SK-N-SH (cell line): ENCODE results near the gene CCKAR. TPM values are rescaled to one million over a fixed set of nuclear protein-coding genes. Genes with fewer than 3 reads are reported as not detected.

Source experiments
- CTCF ChIA-PET: fragments of 300-600, 350-600 bp; formaldehyde crosslinking; extraction: SDS; loops from one replicate; lab custom pipeline; 2021; lab: Yijun Ruan, JAX
- POLR2A ChIA-PET: fragments of 350-600 bp; sonication (Branson Sonifier 250); formaldehyde crosslinking; extraction: SDS; loops from one replicate; lab custom pipeline; 2020; ENCODE audit warnings: antibody characterized with exemption, inconsistent platforms; lab: Yijun Ruan, JAX
- DNase-seq: peaks from one replicate; pipeline ENCODE4 v3.0.0; 2012
- H2AFZ ChIP-seq: fragments of 200-600 bp; sonication (generic); 2 replicates; pipeline ENCODE4 v1.8.1; 2016; ENCODE audit warnings: antibody characterized with exemption, mild to moderate bottlenecking, low read depth
- H3F3A ChIP-seq: fragments of 200-600 bp; sonication (generic); replicated peaks from 2 replicates; pipeline ENCODE3; 2016; ENCODE audit warnings: antibody characterized with exemption, mild to moderate bottlenecking; ENCODE audit not compliant: insufficient read depth
- H3K27ac ChIP-seq, 2 experiments: fragments of 200-500 bp in 1 of 2; fragments of 200-600 bp in 1 of 2; sonication (Bioruptor generic) in 1 of 2; sonication (generic), shearing (Covaris generic) in 1 of 2; 2 replicates each; pipeline versions ENCODE4 v1.5.1 to v1.6.1; 2014 to 2016; ENCODE audit warnings: low read depth in 2 of 2, inconsistent platforms in 1 of 2, low read length in 1 of 2, mild to moderate bottlenecking in 1 of 2, mixed read lengths in 1 of 2
- H3K27me3 ChIP-seq: fragments of 200-600 bp; sonication (generic), shearing (Covaris generic); 2 replicates; pipeline ENCODE4 v1.6.1; 2016; ENCODE audit warnings: mixed run types; ENCODE audit not compliant: insufficient read depth
- H3K36me3 ChIP-seq, 2 experiments: fragments of 200-500 bp in 1 of 2; fragments of 200-600 bp in 1 of 2; sonication (Bioruptor generic) in 1 of 2; sonication (generic) in 1 of 2; replicated peaks in 1 of 2; 2 replicates each; pipeline versions ENCODE3 to v1.5.1; 2014 to 2016; ENCODE audit warnings: low read length in 1 of 2, mild to moderate bottlenecking in 1 of 2; ENCODE audit not compliant: insufficient read depth in 2 of 2, control insufficient read depth in 1 of 2
- H3K4me1 ChIP-seq, 2 experiments: fragments of 200-500 bp in 1 of 2; fragments of 200-600 bp in 1 of 2; sonication (Bioruptor generic) in 1 of 2; sonication (generic), shearing (Covaris generic) in 1 of 2; 2 replicates each; pipeline versions ENCODE4 v1.5.1 to v1.6.1; 2014 to 2016; ENCODE audit warnings: low read depth in 1 of 2, low read length in 1 of 2, mixed run types in 1 of 2; ENCODE audit not compliant: insufficient read depth in 2 of 2, control insufficient read depth in 1 of 2
- H3K4me2 ChIP-seq: fragments of 200-600 bp; sonication (generic), shearing (Covaris generic); 2 replicates; pipeline ENCODE4 v1.6.1; 2017; ENCODE audit warnings: mixed run types
- H3K4me3 ChIP-seq, 2 experiments: fragments of 200-500 bp in 1 of 2; fragments of 200-600 bp in 1 of 2; sonication (Bioruptor generic) in 1 of 2; sonication (generic), shearing (Covaris generic) in 1 of 2; 2 replicates each; pipeline versions ENCODE4 v1.5.1 to v1.8.1; 2014 to 2016; ENCODE audit warnings: low read depth in 2 of 2, inconsistent platforms in 1 of 2, low read length in 1 of 2, mild to moderate bottlenecking in 1 of 2, mixed read lengths in 1 of 2, moderate library complexity in 1 of 2
- H3K79me2 ChIP-seq: fragments of 200-600 bp; sonication (generic); 2 replicates; pipeline ENCODE4 v1.8.1; 2017; ENCODE audit warnings: mild to moderate bottlenecking; ENCODE audit not compliant: insufficient read depth
- H3K9ac ChIP-seq: fragments of 200-600 bp; sonication (generic); 2 replicates; pipeline ENCODE4 v1.6.1; 2017; ENCODE audit warnings: mixed run types
- H3K9me2 ChIP-seq: fragments of 200-600 bp; sonication (generic); 2 replicates; pipeline ENCODE4 v1.6.1; 2017; ENCODE audit warnings: mixed run types
- H3K9me3 ChIP-seq: fragments of 200-600 bp; sonication (generic); 2 replicates; pipeline ENCODE4 v1.6.1; 2017; ENCODE audit warnings: mixed run types, mild to moderate bottlenecking, moderate library complexity
- H4K20me1 ChIP-seq: fragments of 200-600 bp; sonication (generic); 2 replicates; pipeline ENCODE4 v1.6.1; 2017; ENCODE audit warnings: mild to moderate bottlenecking, mixed run types; ENCODE audit not compliant: insufficient read depth
- CHD2 ChIP-seq: fragments of 150-350 bp; IDR thresholded peaks from 2 replicates; pipeline ENCODE4 v1.6.1; 2018; ENCODE audit warnings: low read length; ENCODE audit not compliant: partially characterized antibody
- EP300 ChIP-seq, 2 experiments: IDR thresholded peaks; 2 replicates each; pipeline versions ENCODE4 v1.4.0 to v1.6.1; 2012; ENCODE audit warnings: borderline replicate concordance in 1 of 2, low read depth in 1 of 2, low read length in 1 of 2
- FOXM1 ChIP-seq: IDR thresholded peaks from 2 replicates; pipeline ENCODE4 v1.4.0; 2012; ENCODE audit warnings: low read depth, mild to moderate bottlenecking
- MEF2A ChIP-seq: IDR thresholded peaks from 2 replicates; pipeline ENCODE4 v1.4.0; 2012; ENCODE audit warnings: low read depth, borderline replicate concordance
- MXI1 ChIP-seq: IDR thresholded peaks from 2 replicates; pipeline ENCODE4 v1.6.1; 2012; ENCODE audit warnings: mild to moderate bottlenecking, low read depth, low read length, improper control_type of control experiment
- NRF1 ChIP-seq: IDR thresholded peaks from 2 replicates; pipeline ENCODE4 v1.6.1; 2012; ENCODE audit warnings: low read depth, mild to moderate bottlenecking, low read length
- POLR2AphosphoS5 ChIP-seq: IDR thresholded peaks from 2 replicates; pipeline ENCODE4 v1.6.1; 2012; ENCODE audit warnings: low read depth, low read length
- RCOR1 ChIP-seq: fragments of 150-350 bp; IDR thresholded peaks from 2 replicates; pipeline ENCODE4 v1.6.1; 2017; ENCODE audit warnings: antibody characterized with exemption, low read length
- RFX5 ChIP-seq: IDR thresholded peaks from 2 replicates; pipeline ENCODE4 v1.6.1; 2012; ENCODE audit warnings: mild to moderate bottlenecking, improper control_type of control experiment, low read length
- RXRA ChIP-seq: IDR thresholded peaks from 2 replicates; pipeline ENCODE4 v1.4.0; 2012; ENCODE audit warnings: low read depth, mild to moderate bottlenecking, borderline replicate concordance
- SIN3A ChIP-seq: IDR thresholded peaks from 2 replicates; pipeline ENCODE4 v1.6.1; 2012; ENCODE audit warnings: low read depth, mild to moderate bottlenecking, low read length, moderate library complexity, borderline replicate concordance
- SMC3 ChIP-seq: IDR thresholded peaks from 2 replicates; pipeline ENCODE4 v1.6.1; 2012; ENCODE audit warnings: low read depth, low read length, improper control_type of control experiment
- TAF1 ChIP-seq: IDR thresholded peaks from 2 replicates; pipeline ENCODE4 v1.6.1; 2012; ENCODE audit warnings: low read depth, mild to moderate bottlenecking, low read length, moderate library complexity, borderline replicate concordance
- TEAD4 ChIP-seq: IDR thresholded peaks from 2 replicates; pipeline ENCODE4 v1.4.0; 2012; ENCODE audit warnings: mild to moderate bottlenecking, borderline replicate concordance; ENCODE audit not compliant: insufficient read depth
- YY1 ChIP-seq: IDR thresholded peaks from 2 replicates; pipeline ENCODE4 v1.4.0; 2012; ENCODE audit warnings: low read depth, mild to moderate bottlenecking
- WGBS: methylation state at CpG from one replicate; pipeline ENCODE4 v1.1.6; 2017; ENCODE audit warnings: low lambda C conversion rate; 5-methylcytosine and 5-hydroxymethylcytosine counted together
- polyA plus RNA-seq, 3 experiments: library from polyadenylated mRNA; depleted of rRNA; stranded (reverse); fragments of >200 nt; gene quantifications; 2 replicates each; pipeline ENCODE4 v1.2.3, GENCODE V29; 2012
- TF ChIP-seq, protein P1 (sequence below): IDR thresholded peaks from 2 replicates; pipeline ENCODE4; 2012
- TF ChIP-seq, protein P2 (sequence below): fragments of 150-350 bp; IDR thresholded peaks from 2 replicates; pipeline ENCODE4 v1.6.1; 2016; ENCODE audit warnings: mild to moderate bottlenecking, low read depth, low read length
- TF ChIP-seq, protein P3 (sequence below): IDR thresholded peaks from 2 replicates; pipeline ENCODE4 v1.6.1; 2012; ENCODE audit warnings: mild to moderate bottlenecking, low read depth, low read length, moderate library complexity
- TF ChIP-seq, protein P4 (sequence below): fragments of 200-600 bp; sonication (generic); IDR thresholded peaks from 2 replicates; pipeline ENCODE4 v1.6.1; 2017; ENCODE audit warnings: antibody characterized with exemption, mild to moderate bottlenecking, moderate library complexity

Gene CCKAR
- polyA plus RNA-seq, 1 of the 3 experiments (the other 2 are of a cell fraction) = not detected

DNA sequence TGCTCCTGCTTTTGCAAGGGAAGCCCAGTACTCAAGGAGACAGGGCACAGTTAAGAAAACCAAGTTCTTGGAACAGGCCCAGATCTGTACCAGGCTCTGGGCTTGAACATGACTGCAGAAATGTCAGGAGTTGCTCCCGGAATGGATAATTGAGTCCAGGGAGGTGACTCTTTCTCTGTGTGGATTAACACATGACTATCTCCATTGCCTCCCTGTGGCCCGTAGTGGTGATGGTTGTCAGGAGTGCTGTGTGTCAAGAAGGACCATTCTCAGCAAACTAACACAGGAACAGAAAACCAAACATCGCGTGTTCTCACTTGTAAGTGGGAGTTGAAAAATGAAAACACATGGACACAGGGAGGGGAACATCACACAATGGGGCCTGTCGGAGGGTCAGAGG is 39.9 kb downstream of the CCKAR start:
- ChIA-PET CTCF (interaction anchor here (1.3 to 1.6 kb wide), 2 partner anchors 19 to 270 kb away, joined by 3 read pairs; no protein-coding TSS in a partner anchor), POLR2A (no interaction called here)
- Histone ChIP-seq H3K4me2 (no peak overlapping the region), H3K4me3 (no peak overlapping the region), H2AFZ (no peak overlapping the region), H3K27ac (no peak overlapping the region), H3K9me3 (no peaks in the 10 kb centered on the region), H3K4me1 (peaks cover 0 to 14% of the 10 kb centered on the region in 2 experiments; a peak in 1 of 4 replicates), H3K27me3 (no peaks in the 10 kb centered on the region), H3K79me2 (no peaks in the 10 kb centered on the region), H3K9me2 (no peaks in the 10 kb centered on the region), H3K9ac (no peak overlapping the region), H3F3A (no peaks in the 10 kb centered on the region), H4K20me1 (no peaks in the 10 kb centered on the region), H3K36me3 (no peaks in the 10 kb centered on the region)
- TF ChIP-seq TAF1 = no peak
- TF ChIP-seq, protein P1, sequence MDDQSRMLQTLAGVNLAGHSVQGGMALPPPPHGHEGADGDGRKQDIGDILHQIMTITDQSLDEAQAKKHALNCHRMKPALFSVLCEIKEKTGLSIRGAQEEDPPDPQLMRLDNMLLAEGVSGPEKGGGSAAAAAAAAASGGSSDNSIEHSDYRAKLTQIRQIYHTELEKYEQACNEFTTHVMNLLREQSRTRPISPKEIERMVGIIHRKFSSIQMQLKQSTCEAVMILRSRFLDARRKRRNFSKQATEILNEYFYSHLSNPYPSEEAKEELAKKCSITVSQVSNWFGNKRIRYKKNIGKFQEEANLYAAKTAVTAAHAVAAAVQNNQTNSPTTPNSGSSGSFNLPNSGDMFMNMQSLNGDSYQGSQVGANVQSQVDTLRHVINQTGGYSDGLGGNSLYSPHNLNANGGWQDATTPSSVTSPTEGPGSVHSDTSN = no peak
- TF ChIP-seq POLR2AphosphoS5 = no peak
- no peak for TF ChIP-seq EP300 (IDR thresholded peaks at IDR 0.05; ENCODE audit: borderline replicate concordance in 1 of 2, low read depth in 1 of 2, low read length in 1 of 2)
- TF ChIP-seq, protein P2, sequence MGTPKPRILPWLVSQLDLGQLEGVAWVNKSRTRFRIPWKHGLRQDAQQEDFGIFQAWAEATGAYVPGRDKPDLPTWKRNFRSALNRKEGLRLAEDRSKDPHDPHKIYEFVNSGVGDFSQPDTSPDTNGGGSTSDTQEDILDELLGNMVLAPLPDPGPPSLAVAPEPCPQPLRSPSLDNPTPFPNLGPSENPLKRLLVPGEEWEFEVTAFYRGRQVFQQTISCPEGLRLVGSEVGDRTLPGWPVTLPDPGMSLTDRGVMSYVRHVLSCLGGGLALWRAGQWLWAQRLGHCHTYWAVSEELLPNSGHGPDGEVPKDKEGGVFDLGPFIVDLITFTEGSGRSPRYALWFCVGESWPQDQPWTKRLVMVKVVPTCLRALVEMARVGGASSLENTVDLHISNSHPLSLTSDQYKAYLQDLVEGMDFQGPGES = no peak
- no peak for TF ChIP-seq YY1
- TF ChIP-seq MEF2A = no peak
- TF ChIP-seq TEAD4 = no peak
- no peak for TF ChIP-seq CHD2
- no peak for TF ChIP-seq FOXM1
- DNase-seq = no peak
- WGBS = 94% methylated on average over 5 of the region's 5 CpGs

DNA sequence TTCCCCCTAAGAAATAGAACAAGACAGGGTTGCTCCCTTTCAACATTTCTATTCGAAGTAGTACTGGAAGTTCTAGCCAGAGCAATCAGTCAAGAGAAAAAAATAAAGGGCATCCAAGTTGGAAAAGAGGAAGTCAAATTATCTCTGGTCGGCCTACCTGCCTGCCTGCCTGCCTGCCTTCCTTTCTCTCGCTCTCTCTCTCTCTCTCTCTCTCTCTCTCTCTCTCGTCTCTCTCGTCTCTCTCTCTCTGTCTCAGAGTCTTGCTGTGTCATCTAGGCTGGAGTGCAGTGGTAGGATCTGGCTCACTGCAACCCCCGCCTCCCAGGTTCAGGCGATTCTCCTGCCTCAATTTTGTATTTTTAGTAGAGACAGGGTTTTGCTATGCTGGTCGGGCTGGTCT is 42.9 kb downstream of the CCKAR start:
- Histone ChIP-seq H3F3A (no peaks in the 10 kb centered on the region), H3K27ac (no peak overlapping the region), H3K27me3 (no peaks in the 10 kb centered on the region), H4K20me1 (no peaks in the 10 kb centered on the region), H3K4me2 (no peak overlapping the region), H3K9me3 (no peaks in the 10 kb centered on the region), H3K4me1 (peaks cover 0 to 4% of the 10 kb centered on the region in 2 experiments; a peak in 1 of 4 replicates), H3K9me2 (no peaks in the 10 kb centered on the region), H3K9ac (no peak overlapping the region), H3K79me2 (no peaks in the 10 kb centered on the region), H3K4me3 (no peak overlapping the region), H3K36me3 (no peaks in the 10 kb centered on the region), H2AFZ (no peak overlapping the region)
- no peak for DNase-seq
- 68% methylated on average over 8 of the region's 8 CpGs for WGBS
- ChIA-PET POLR2A (no interaction called here), CTCF (no interaction called here)
- TF ChIP-seq TAF1 = no peak
- TF ChIP-seq, protein P3, sequence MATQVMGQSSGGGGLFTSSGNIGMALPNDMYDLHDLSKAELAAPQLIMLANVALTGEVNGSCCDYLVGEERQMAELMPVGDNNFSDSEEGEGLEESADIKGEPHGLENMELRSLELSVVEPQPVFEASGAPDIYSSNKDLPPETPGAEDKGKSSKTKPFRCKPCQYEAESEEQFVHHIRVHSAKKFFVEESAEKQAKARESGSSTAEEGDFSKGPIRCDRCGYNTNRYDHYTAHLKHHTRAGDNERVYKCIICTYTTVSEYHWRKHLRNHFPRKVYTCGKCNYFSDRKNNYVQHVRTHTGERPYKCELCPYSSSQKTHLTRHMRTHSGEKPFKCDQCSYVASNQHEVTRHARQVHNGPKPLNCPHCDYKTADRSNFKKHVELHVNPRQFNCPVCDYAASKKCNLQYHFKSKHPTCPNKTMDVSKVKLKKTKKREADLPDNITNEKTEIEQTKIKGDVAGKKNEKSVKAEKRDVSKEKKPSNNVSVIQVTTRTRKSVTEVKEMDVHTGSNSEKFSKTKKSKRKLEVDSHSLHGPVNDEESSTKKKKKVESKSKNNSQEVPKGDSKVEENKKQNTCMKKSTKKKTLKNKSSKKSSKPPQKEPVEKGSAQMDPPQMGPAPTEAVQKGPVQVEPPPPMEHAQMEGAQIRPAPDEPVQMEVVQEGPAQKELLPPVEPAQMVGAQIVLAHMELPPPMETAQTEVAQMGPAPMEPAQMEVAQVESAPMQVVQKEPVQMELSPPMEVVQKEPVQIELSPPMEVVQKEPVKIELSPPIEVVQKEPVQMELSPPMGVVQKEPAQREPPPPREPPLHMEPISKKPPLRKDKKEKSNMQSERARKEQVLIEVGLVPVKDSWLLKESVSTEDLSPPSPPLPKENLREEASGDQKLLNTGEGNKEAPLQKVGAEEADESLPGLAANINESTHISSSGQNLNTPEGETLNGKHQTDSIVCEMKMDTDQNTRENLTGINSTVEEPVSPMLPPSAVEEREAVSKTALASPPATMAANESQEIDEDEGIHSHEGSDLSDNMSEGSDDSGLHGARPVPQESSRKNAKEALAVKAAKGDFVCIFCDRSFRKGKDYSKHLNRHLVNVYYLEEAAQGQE = no peak
- TF ChIP-seq RCOR1 = no peak
- no peak for TF ChIP-seq MXI1
- TF ChIP-seq NRF1 = no peak
- no peak for TF ChIP-seq RXRA
- TF ChIP-seq RFX5 = no peak
- no peak for TF ChIP-seq SMC3
- no peak for TF ChIP-seq FOXM1
- no peak for TF ChIP-seq EP300 (IDR thresholded peaks at IDR 0.05; ENCODE audit: borderline replicate concordance in 1 of 2, low read depth in 1 of 2, low read length in 1 of 2)
- no peak for TF ChIP-seq POLR2AphosphoS5
- no peak for TF ChIP-seq SIN3A
- TF ChIP-seq, protein P4, sequence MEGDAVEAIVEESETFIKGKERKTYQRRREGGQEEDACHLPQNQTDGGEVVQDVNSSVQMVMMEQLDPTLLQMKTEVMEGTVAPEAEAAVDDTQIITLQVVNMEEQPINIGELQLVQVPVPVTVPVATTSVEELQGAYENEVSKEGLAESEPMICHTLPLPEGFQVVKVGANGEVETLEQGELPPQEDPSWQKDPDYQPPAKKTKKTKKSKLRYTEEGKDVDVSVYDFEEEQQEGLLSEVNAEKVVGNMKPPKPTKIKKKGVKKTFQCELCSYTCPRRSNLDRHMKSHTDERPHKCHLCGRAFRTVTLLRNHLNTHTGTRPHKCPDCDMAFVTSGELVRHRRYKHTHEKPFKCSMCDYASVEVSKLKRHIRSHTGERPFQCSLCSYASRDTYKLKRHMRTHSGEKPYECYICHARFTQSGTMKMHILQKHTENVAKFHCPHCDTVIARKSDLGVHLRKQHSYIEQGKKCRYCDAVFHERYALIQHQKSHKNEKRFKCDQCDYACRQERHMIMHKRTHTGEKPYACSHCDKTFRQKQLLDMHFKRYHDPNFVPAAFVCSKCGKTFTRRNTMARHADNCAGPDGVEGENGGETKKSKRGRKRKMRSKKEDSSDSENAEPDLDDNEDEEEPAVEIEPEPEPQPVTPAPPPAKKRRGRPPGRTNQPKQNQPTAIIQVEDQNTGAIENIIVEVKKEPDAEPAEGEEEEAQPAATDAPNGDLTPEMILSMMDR = no peak
